ENCODE results near the gene PTN.

DNA sequence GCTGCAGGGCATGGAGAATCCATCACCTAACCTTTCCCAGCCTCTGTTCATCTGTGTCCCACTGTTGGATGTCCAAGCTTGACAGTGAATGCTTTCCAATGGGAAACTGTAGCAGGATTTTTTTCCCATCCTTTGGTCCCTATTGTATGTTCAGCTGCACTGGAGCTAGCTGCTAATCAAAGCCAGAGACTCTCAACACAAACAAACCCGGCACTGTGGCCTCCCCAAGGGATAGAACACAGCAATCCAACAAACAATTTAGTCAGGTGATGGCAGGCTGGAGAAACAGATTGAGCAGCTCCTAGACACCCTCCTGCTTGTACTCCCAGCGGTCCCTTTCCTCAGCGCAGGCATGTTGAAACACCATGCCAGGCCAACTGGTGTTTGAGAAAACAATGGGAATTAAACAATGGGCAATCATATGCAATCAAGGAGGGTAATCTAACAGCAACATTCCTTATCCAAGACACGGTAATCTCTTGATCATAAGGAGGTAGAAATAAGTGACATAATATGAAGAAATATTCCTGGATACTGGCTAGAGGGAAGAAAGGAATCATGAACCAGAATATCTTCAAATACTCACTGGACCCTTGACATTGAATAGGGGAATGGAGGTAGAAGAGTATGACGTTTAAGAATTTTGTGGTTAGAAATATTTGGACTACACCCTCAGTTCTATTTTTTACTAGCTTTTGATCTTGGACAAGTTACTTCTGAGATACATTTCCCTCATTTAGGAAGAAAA lies 15.0 kb downstream of the PTN start:
- TF ChIP-seq, protein P1, sequence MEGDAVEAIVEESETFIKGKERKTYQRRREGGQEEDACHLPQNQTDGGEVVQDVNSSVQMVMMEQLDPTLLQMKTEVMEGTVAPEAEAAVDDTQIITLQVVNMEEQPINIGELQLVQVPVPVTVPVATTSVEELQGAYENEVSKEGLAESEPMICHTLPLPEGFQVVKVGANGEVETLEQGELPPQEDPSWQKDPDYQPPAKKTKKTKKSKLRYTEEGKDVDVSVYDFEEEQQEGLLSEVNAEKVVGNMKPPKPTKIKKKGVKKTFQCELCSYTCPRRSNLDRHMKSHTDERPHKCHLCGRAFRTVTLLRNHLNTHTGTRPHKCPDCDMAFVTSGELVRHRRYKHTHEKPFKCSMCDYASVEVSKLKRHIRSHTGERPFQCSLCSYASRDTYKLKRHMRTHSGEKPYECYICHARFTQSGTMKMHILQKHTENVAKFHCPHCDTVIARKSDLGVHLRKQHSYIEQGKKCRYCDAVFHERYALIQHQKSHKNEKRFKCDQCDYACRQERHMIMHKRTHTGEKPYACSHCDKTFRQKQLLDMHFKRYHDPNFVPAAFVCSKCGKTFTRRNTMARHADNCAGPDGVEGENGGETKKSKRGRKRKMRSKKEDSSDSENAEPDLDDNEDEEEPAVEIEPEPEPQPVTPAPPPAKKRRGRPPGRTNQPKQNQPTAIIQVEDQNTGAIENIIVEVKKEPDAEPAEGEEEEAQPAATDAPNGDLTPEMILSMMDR (IDR thresholded peaks at IDR 0.05), result no peak
- TF ChIP-seq POLR2AphosphoS5 (IDR thresholded peaks at IDR 0.05; ENCODE audit: low read depth, low read length) (no peak), TCF7L2 (IDR thresholded peaks at IDR 0.05; ENCODE audit: low read depth, low read length) (no peak)
- TF ChIP-seq, protein P2, sequence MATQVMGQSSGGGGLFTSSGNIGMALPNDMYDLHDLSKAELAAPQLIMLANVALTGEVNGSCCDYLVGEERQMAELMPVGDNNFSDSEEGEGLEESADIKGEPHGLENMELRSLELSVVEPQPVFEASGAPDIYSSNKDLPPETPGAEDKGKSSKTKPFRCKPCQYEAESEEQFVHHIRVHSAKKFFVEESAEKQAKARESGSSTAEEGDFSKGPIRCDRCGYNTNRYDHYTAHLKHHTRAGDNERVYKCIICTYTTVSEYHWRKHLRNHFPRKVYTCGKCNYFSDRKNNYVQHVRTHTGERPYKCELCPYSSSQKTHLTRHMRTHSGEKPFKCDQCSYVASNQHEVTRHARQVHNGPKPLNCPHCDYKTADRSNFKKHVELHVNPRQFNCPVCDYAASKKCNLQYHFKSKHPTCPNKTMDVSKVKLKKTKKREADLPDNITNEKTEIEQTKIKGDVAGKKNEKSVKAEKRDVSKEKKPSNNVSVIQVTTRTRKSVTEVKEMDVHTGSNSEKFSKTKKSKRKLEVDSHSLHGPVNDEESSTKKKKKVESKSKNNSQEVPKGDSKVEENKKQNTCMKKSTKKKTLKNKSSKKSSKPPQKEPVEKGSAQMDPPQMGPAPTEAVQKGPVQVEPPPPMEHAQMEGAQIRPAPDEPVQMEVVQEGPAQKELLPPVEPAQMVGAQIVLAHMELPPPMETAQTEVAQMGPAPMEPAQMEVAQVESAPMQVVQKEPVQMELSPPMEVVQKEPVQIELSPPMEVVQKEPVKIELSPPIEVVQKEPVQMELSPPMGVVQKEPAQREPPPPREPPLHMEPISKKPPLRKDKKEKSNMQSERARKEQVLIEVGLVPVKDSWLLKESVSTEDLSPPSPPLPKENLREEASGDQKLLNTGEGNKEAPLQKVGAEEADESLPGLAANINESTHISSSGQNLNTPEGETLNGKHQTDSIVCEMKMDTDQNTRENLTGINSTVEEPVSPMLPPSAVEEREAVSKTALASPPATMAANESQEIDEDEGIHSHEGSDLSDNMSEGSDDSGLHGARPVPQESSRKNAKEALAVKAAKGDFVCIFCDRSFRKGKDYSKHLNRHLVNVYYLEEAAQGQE (IDR thresholded peaks at IDR 0.05; ENCODE audit: insufficient read depth in 1 of 2, low read depth in 2 of 2, low read length in 1 of 2), result no peak

Measured in Panc1 (cell line).